Gastrocnemius medialis (tissue), 4 donors: ENCODE measurements around the gene ZBTB46.

Experiments
- POLR2A ChIP-seq, 2 donors: fragments of 450-650 bp; IDR thresholded peaks; one replicate each; pipeline ENCODE4 v1.6.1; 2017; ENCODE audit warnings: antibody characterized with exemption in 2 of 2, mild to moderate bottlenecking in 2 of 2, moderate library complexity in 2 of 2
- TF ChIP-seq, protein P1 (sequence below), 5 experiments: fragments of 450-650 bp in 3 of 5; fragments of 200-600 bp in 2 of 5; sonication (generic) in 2 of 5; IDR thresholded peaks in 4 of 5; conservative IDR thresholded peaks in 1 of 5; 1 replicate in 4 of 5; 2 replicates in 1 of 5; pipeline ENCODE4 v1.5.1; 2016 to 2019; ENCODE audit warnings: antibody characterized with exemption in 5 of 5, mild to moderate bottlenecking in 3 of 5, moderate library complexity in 3 of 5

DNA sequence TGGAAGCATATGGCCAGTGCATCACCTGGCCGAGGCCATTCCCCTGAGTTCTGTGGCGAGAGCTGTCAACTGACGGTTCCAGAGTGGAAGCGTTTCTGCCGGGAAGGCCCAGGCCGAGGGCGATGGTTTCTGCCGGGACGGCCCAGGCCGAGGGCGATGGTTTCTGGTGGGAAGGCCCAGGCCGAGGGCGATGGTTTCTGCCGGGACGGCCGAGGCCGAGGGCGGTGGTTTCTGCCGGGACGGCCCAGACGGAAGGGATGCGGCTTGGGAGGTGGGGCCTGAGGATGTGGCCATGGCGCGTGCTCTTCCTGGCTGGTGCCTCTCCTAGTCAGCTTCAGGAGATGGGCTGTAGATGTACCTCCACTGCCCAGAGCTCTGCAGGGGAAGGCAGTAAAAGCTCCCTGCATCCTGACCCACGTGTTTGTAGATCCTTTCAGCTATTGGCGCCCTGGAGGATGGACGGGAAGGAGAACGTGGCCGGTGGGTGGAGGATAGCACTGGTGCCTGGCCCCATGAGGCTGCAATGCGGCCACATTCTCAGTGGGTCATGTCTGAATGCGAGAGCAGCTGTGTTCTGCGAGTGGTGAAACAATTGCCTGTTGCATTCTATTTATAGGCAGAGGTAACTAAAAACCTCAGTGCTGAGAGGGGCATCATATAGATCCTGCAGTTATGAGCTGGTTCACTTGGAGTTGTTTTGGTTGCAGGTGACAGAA, 46.8 kb upstream of the ZBTB46 start:
- TF ChIP-seq POLR2A (IDR thresholded peaks at IDR 0.05) = peak; percentile 15 to 42
- TF ChIP-seq, protein P1, sequence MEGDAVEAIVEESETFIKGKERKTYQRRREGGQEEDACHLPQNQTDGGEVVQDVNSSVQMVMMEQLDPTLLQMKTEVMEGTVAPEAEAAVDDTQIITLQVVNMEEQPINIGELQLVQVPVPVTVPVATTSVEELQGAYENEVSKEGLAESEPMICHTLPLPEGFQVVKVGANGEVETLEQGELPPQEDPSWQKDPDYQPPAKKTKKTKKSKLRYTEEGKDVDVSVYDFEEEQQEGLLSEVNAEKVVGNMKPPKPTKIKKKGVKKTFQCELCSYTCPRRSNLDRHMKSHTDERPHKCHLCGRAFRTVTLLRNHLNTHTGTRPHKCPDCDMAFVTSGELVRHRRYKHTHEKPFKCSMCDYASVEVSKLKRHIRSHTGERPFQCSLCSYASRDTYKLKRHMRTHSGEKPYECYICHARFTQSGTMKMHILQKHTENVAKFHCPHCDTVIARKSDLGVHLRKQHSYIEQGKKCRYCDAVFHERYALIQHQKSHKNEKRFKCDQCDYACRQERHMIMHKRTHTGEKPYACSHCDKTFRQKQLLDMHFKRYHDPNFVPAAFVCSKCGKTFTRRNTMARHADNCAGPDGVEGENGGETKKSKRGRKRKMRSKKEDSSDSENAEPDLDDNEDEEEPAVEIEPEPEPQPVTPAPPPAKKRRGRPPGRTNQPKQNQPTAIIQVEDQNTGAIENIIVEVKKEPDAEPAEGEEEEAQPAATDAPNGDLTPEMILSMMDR (IDR thresholded peaks at IDR 0.05 in 4 of 5, conservative IDR thresholded peaks at IDR 0.05 in 1 of 5) = no peak
